ENCODE measurements around the gene MRPL10. TPM values are rescaled to one million over a fixed set of nuclear protein-coding genes. Genes with fewer than 3 reads are reported as not detected.

The MRPL10 gene
- total RNA-seq, 1 donor from 2014 or later: 49.4 TPM

- DNase-seq (ENCODE audit: extremely low spot score, unreplicated experiment): no peak
- peaks cover 10% of the 10 kb centered on the region for H3K4me1 Mint-ChIP-seq (ENCODE audit: unreplicated experiment)
- H3K36me3 Mint-ChIP-seq: peaks cover 7% of the 10 kb centered on the region
- no peak for TF ChIP-seq CTCF (conservative IDR thresholded peaks at IDR 0.05)
- no peaks in the 10 kb centered on the region for H3K27me3 Mint-ChIP-seq
- H3K27ac Mint-ChIP-seq: peak overlapping the region; percentile 75
- no peak overlapping the region for H3K4me3 Mint-ChIP-seq
- H3K9me3 Mint-ChIP-seq: no peaks in the 10 kb centered on the region
These were observed 18.3 kb downstream of the MRPL10 start for GRCh38 chr17:47813077-47813476.

GRCh38 chr17:47812146-47812920, 19.0 kb downstream of the MRPL10 start:
- Mint-ChIP-seq H3K4me3 (no peak overlapping the region), H3K4me1 (ENCODE audit: unreplicated experiment) (peaks cover 10% of the 10 kb centered on the region), H3K27ac (peak overlapping the region; percentile 75), H3K27me3 (no peaks in the 10 kb centered on the region), H3K36me3 (peaks cover 7% of the 10 kb centered on the region), H3K9me3 (no peaks in the 10 kb centered on the region)
- no peak for DNase-seq (ENCODE audit: extremely low spot score, unreplicated experiment)
- TF ChIP-seq CTCF (conservative IDR thresholded peaks at IDR 0.05): no peak

- TF ChIP-seq CTCF (conservative IDR thresholded peaks at IDR 0.05): no peak
These were observed 19.6 kb downstream of the MRPL10 start for GRCh38 chr17:47811709-47812108.

GRCh38 chr17:47810901-47811635, 20.3 kb downstream of the MRPL10 start:
- Mint-ChIP-seq H3K9me3 (no peaks in the 10 kb centered on the region), H3K27ac (peak overlapping the region; percentile 94), H3K27me3 (no peaks in the 10 kb centered on the region), H3K4me1 (ENCODE audit: unreplicated experiment) (peaks cover 10% of the 10 kb centered on the region), H3K4me3 (peak overlapping the region; percentile 15), H3K36me3 (peaks cover 7% of the 10 kb centered on the region)
- no peak for TF ChIP-seq CTCF (conservative IDR thresholded peaks at IDR 0.05)
- no peak for DNase-seq (ENCODE audit: extremely low spot score, unreplicated experiment)

More at GRCh38 chr17:47811709-47812108, 19.6 kb downstream of the MRPL10 start:
- peaks cover 7% of the 10 kb centered on the region for H3K36me3 Mint-ChIP-seq
- peak overlapping the region; percentile 94 for H3K27ac Mint-ChIP-seq
- peaks cover 10% of the 10 kb centered on the region for H3K4me1 Mint-ChIP-seq (ENCODE audit: unreplicated experiment)
- no peak overlapping the region for H3K4me3 Mint-ChIP-seq
- no peaks in the 10 kb centered on the region for H3K27me3 Mint-ChIP-seq
- H3K9me3 Mint-ChIP-seq: no peaks in the 10 kb centered on the region
- DNase-seq (ENCODE audit: extremely low spot score, unreplicated experiment): no peak

- Mint-ChIP-seq H3K27me3 (no peaks in the 10 kb centered on the region), H3K9me3 (no peaks in the 10 kb centered on the region), H3K36me3 (peaks cover 7% of the 10 kb centered on the region), H3K27ac (peak overlapping the region; percentile 94), H3K4me1 (ENCODE audit: unreplicated experiment) (peaks cover 10% of the 10 kb centered on the region), H3K4me3 (peak overlapping the region; percentile 65)
- DNase-seq (ENCODE audit: extremely low spot score, unreplicated experiment): no peak
- TF ChIP-seq CTCF (conservative IDR thresholded peaks at IDR 0.05): no peak
These were observed 21.0 kb downstream of the MRPL10 start for GRCh38 chr17:47810200-47810821.

All from type B pancreatic cell (in vitro differentiated cells).